CD4-positive, CD25-positive, alpha-beta regulatory T cell (primary cell): Measurements from ENCODE around the gene ZNF277. TPM values are rescaled to one million over a fixed set of nuclear protein-coding genes. Genes with fewer than 3 reads are reported as not detected.
A peak's percentile ranks its signal among the peaks of the same experiment; 100 is the strongest.

Experiments used
- ATAC-seq, 2 donors: fragments of 150-1000 bp; cut with Tn5 transposase; one replicate each; pipeline ENCODE4 v1.10.0; 2021; ENCODE audit warnings: low read depth in 2 of 2, moderate number of reproducible peaks in 2 of 2, moderate library complexity in 1 of 2
- DNase-seq, 3 donors: peaks; one replicate each; pipeline versions ENCODE4 v3.0.0 to v3.0.0-alpha.2; 2012 to 2022; ENCODE audit warnings: mixed read lengths in 1 of 3
- H3K27ac ChIP-seq: one replicate; pipeline ENCODE4 v1.7.0; 2013; ENCODE audit warnings: mild to moderate bottlenecking, low read length; ENCODE audit not compliant: insufficient read depth, poor library complexity, severe bottlenecking
- H3K27me3 ChIP-seq: one replicate; pipeline ENCODE4 v1.7.0; 2013; ENCODE audit warnings: low read length; ENCODE audit not compliant: control insufficient read depth, insufficient read depth
- H3K36me3 ChIP-seq: one replicate; pipeline ENCODE4 v1.7.0; 2013; ENCODE audit warnings: mild to moderate bottlenecking, low read length, moderate library complexity; ENCODE audit not compliant: control insufficient read depth, insufficient read depth
- H3K4me1 ChIP-seq: 2 replicates; pipeline ENCODE4 v1.7.0; 2013; ENCODE audit warnings: mild to moderate bottlenecking, low read length; ENCODE audit not compliant: insufficient read depth, control insufficient read depth, poor library complexity, severe bottlenecking
- H3K4me3 ChIP-seq: one replicate; pipeline ENCODE4 v1.7.0; 2013; ENCODE audit warnings: low read depth, mild to moderate bottlenecking, low read length, moderate library complexity
- H3K9me3 ChIP-seq, 2 experiments: 1 replicate in 1 of 2; 2 replicates in 1 of 2; pipeline ENCODE4 v1.7.0; 2013; ENCODE audit warnings: low read length in 2 of 2, mild to moderate bottlenecking in 1 of 2, moderate library complexity in 1 of 2; ENCODE audit not compliant: control insufficient read depth in 2 of 2
- H3K27ac Mint-ChIP-seq, 3 donors: one replicate each; pipeline ENCODE4 v1.8.0; 2020 to 2022; ENCODE audit warnings: mild to moderate bottlenecking in 3 of 3, mixed read lengths in 3 of 3, moderate library complexity in 2 of 3
- H3K27me3 Mint-ChIP-seq: one replicate; pipeline ENCODE4 v1.8.0; 2022; ENCODE audit warnings: mild to moderate bottlenecking, mixed read lengths
- H3K36me3 Mint-ChIP-seq: one replicate; pipeline ENCODE4 v1.8.0; 2020; ENCODE audit warnings: mixed read lengths
- H3K4me1 Mint-ChIP-seq, 4 donors: one replicate each; pipeline ENCODE4 v1.8.0; 2020 to 2022; ENCODE audit warnings: mixed read lengths in 4 of 4, mild to moderate bottlenecking in 1 of 4
- H3K4me3 Mint-ChIP-seq, 4 donors: one replicate each; pipeline ENCODE4 v1.8.0; 2020 to 2022; ENCODE audit warnings: mild to moderate bottlenecking in 4 of 4, mixed read lengths in 4 of 4, moderate library complexity in 3 of 4
- H3K9me3 Mint-ChIP-seq, 7 donors: one replicate each; pipeline ENCODE4 v1.8.0; 2020 to 2022; ENCODE audit warnings: mixed read lengths in 7 of 7, mild to moderate bottlenecking in 3 of 7, moderate library complexity in 2 of 7
- polyA plus RNA-seq, 4 donors: library from polyadenylated mRNA; unstranded; fragments of 300-500 nt; fragmentation: Illumina TruSeq; gene quantifications; one replicate each; pipeline ENCODE4 v1.2.3, GENCODE V29; 2021
- total RNA-seq: library from RNA; stranded (reverse); gene quantifications from one replicate; pipeline ENCODE4 v1.2.3, GENCODE V29; 2022

ZNF277 gene
- total and polyA plus RNA-seq, 5 donors from 2014 or later, result 24.7 to 29.0 (median 26.8) TPM

DNA sequence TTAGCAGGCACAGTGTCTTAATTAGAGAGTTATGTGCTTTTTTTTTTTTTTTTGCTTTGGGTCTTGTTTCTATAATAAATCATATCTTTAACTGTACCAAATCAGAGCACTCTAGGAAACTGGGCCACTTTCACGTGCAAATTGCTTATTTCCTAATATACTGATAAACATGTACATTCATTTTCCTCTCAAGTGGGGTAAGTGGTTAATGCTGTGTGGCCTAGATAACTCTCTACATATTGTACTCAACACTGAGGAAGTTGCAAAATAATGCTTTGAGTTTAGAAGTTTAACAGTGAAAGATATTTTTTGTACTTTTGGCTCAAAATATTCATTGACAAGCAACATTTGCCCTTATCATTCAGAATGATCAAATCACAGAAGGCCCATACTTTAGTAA, 127.9 kb downstream of the ZNF277 start:
- H3K4me1 Mint-ChIP-seq, result peaks cover 0 to 2% (median 0%) of the 10 kb centered on the region in 4 donors
- no peaks in the 10 kb centered on the region for H3K27me3 Mint-ChIP-seq
- no peak overlapping the region for H3K4me3 ChIP-seq
- peaks cover 71% of the 10 kb centered on the region for H3K36me3 Mint-ChIP-seq
- H3K4me1 ChIP-seq, result no peaks in the 10 kb centered on the region
- H3K27me3 ChIP-seq, result no peaks in the 10 kb centered on the region
- H3K27ac Mint-ChIP-seq, result no peak overlapping the region
- H3K4me3 Mint-ChIP-seq, result no peak overlapping the region
- no peaks in the 10 kb centered on the region for H3K9me3 ChIP-seq
- peaks cover 21% of the 10 kb centered on the region for H3K36me3 ChIP-seq
- ATAC-seq (no peak), DNase-seq (no peak)
- peaks cover 0 to 3% (median 0%) of the 10 kb centered on the region in 7 donors for H3K9me3 Mint-ChIP-seq
- H3K27ac ChIP-seq, result no peak overlapping the region

DNA sequence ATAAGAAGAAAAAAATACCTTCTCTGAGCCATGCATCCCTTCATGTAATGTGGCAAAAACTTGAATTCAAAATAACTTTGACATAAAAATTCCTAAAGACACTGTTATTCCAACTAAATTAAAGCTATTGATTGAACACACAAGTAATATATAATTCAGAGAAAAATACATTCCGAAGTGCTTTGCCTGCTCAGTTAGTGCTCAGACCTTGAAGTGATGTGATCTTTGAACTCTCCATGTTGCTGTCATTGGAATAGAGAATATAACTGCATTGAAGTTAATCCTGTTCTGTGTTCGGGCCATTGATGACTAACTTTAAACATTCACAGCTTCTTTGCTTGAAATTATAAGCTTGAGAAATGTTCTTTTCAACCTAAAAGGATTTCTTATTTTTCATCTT, 129.8 kb downstream of the ZNF277 start:
- Histone ChIP-seq H3K4me1 (no peaks in the 10 kb centered on the region), H3K36me3 (peaks cover 26% of the 10 kb centered on the region), H3K4me3 (no peak overlapping the region), H3K27me3 (no peaks in the 10 kb centered on the region), H3K9me3 (no peaks in the 10 kb centered on the region), H3K27ac (no peak overlapping the region)
- Mint-ChIP-seq H3K36me3 (peaks cover 73% of the 10 kb centered on the region), H3K9me3 (peaks cover 0 to 3% (median 0%) of the 10 kb centered on the region in 7 donors), H3K4me3 (no peak overlapping the region), H3K27ac (no peak overlapping the region), H3K27me3 (no peaks in the 10 kb centered on the region), H3K4me1 (no peaks in the 10 kb centered on the region)
- no peak for ATAC-seq
- DNase-seq, result no peak

DNA sequence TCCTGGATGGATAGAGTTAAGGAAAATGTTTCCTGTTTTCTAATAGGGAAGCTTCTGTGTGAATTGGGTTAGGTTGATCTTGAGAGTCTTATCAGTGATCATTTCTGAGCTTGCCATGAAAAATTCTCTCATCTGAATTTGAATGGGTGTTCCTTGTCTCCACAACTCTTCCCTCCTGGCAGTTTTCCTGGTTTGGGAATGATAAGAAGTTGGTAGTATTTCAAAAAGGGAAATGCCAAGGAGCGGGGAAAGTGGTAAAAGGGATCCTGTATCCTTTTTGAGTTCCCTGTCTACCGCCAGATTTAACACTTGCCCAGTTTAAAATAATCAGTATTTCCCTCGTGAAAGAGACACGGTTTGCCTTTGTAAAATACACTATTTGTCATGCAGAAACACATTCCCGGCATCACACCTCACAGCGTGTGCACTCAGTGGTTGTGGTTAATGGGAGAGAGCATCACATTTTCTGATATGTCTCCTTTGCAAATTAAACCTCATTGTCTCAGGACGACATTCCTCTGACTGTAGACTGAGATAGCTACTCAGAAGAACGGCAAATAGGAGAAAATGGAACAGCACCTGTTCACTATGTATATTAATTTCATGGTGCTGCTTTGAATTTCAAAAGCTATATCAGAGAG, 130.6 kb downstream of the ZNF277 start:
- DNase-seq (no peak), ATAC-seq (no peak)
- H3K36me3 ChIP-seq, result peaks cover 33% of the 10 kb centered on the region
- no peaks in the 10 kb centered on the region for H3K4me1 ChIP-seq
- no peaks in the 10 kb centered on the region for H3K27me3 ChIP-seq
- H3K9me3 ChIP-seq, result no peaks in the 10 kb centered on the region
- H3K27ac ChIP-seq, result no peak overlapping the region
- H3K4me1 Mint-ChIP-seq, result no peaks in the 10 kb centered on the region
- peaks cover 74% of the 10 kb centered on the region for H3K36me3 Mint-ChIP-seq
- H3K27ac Mint-ChIP-seq, result no peak overlapping the region
- no peak overlapping the region for H3K4me3 Mint-ChIP-seq
- H3K9me3 Mint-ChIP-seq, result peaks cover 0 to 3% (median 0%) of the 10 kb centered on the region in 7 donors
- no peaks in the 10 kb centered on the region for H3K27me3 Mint-ChIP-seq
- H3K4me3 ChIP-seq, result no peak overlapping the region

DNA sequence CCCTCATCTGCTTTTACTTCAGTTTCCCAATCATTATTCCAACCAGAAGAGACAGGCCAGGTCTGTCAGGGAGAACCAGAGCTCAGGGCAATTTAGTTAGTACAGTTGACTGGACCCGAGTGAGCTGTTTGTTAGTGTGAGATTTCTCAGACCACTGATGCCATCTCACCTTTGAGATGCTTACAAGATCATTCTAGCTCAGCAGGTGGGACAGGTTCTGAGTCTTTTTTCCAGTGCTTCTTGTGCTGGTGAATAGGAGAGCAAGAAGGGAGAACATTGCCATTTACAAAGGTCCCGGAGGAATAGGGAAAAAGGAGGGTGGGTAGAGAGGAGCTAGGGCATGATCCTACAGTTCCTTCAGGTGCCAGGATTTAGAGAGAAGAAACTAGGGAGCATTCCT, 131.4 kb downstream of the ZNF277 start:
- Histone ChIP-seq H3K27ac (no peak overlapping the region), H3K36me3 (peaks cover 42% of the 10 kb centered on the region), H3K27me3 (no peaks in the 10 kb centered on the region), H3K9me3 (no peaks in the 10 kb centered on the region), H3K4me3 (no peak overlapping the region), H3K4me1 (no peaks in the 10 kb centered on the region)
- Mint-ChIP-seq H3K4me1 (no peaks in the 10 kb centered on the region), H3K27me3 (no peaks in the 10 kb centered on the region), H3K4me3 (no peak overlapping the region), H3K36me3 (peaks cover 78% of the 10 kb centered on the region), H3K9me3 (peaks cover 0 to 1% (median 0%) of the 10 kb centered on the region in 7 donors), H3K27ac (no peak overlapping the region)
- DNase-seq (no peak), ATAC-seq (no peak)

DNA sequence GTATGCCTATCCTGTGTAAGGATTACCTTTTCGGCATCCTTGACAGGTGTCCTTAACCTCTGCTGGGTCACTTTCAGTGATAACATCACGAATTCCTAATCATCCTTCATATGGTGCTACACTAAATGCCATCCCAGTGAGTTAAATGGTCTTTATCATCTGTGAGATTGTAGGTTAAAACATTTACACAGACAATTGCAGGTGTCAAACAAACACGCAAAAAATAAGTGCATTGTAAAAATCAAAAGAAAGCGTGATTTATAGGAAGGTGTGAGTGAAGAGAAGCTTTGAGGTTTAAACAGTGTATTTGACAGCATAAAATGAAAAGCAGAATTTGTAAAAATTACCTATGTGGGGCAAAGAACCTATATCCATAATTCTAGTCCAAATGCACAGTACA, 132.3 kb downstream of the ZNF277 start:
- Mint-ChIP-seq H3K4me1 (no peaks in the 10 kb centered on the region), H3K27me3 (no peaks in the 10 kb centered on the region), H3K27ac (peak overlapping the region in 1 of 3 donors; percentile 76), H3K36me3 (peaks cover 81% of the 10 kb centered on the region), H3K4me3 (no peak overlapping the region), H3K9me3 (peaks cover 0 to 4% (median 0%) of the 10 kb centered on the region in 7 donors)
- H3K4me1 ChIP-seq, result no peaks in the 10 kb centered on the region
- H3K27ac ChIP-seq, result no peak overlapping the region
- H3K36me3 ChIP-seq, result peaks cover 46% of the 10 kb centered on the region
- no peaks in the 10 kb centered on the region for H3K9me3 ChIP-seq
- DNase-seq (no peak), ATAC-seq (no peak)
- no peak overlapping the region for H3K4me3 ChIP-seq
- no peaks in the 10 kb centered on the region for H3K27me3 ChIP-seq

DNA sequence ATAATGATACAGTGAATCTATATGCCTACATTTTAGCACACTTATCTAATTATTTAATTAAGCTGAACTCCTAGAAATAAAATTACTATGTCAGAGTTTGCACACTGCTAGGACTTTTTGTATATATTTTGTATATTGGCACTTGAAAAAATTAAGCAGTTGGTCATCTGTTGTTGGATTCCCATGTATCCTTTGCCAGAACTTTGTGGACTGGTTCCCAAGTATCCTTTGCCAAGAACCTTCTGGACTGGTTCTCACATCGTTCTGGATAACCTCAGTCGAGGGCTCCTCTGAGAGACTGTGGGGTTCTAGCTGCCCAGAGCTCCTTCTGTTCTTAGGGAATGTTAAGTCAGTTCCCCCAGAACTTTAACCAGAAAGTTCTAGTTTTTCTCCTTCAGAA, 135.0 kb downstream of the ZNF277 start:
- no peaks in the 10 kb centered on the region for H3K9me3 ChIP-seq
- H3K4me1 ChIP-seq, result no peaks in the 10 kb centered on the region
- ATAC-seq (no peak), DNase-seq (no peak)
- no peaks in the 10 kb centered on the region for H3K27me3 Mint-ChIP-seq
- H3K27me3 ChIP-seq, result no peaks in the 10 kb centered on the region
- H3K4me3 Mint-ChIP-seq, result no peak overlapping the region
- H3K27ac Mint-ChIP-seq, result no peak overlapping the region
- no peaks in the 10 kb centered on the region for H3K4me1 Mint-ChIP-seq
- H3K9me3 Mint-ChIP-seq, result peaks cover 0 to 7% (median 0%) of the 10 kb centered on the region in 7 donors
- no peak overlapping the region for H3K4me3 ChIP-seq
- no peak overlapping the region for H3K27ac ChIP-seq
- H3K36me3 ChIP-seq, result peaks cover 50% of the 10 kb centered on the region
- H3K36me3 Mint-ChIP-seq, result peaks cover 74% of the 10 kb centered on the region

DNA sequence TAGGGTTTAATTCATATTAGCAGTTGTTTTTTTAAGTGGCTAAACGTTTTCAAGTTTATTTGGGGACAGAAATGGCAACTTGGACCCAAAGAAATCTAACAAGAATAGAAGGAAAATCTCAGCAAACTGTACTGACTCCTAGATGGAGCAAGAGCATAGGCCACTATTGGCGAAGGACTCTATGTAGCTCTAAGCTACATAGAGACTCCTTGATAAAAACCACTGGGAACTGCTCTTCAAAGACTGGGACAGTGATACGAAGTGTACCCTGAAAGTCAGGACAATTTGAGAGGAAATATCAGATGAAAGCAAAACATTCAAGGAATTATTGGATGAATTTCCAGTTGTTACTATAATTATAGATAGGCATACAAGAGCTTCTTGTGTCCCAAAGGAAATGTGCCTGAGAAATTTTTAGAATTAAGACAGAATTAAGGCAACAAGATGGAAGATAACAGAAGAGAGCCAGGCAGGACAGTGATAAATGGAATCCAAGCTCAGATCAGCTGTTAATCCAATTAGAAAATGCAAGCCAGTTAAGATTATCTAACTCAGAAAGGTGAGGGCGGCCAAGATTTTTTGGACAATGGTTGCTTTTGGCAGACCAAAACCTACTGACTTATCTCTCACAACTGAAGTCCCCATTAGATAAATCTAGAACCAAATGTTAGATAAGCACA, 140.0 kb downstream of the ZNF277 start:
- Mint-ChIP-seq H3K4me3 (no peak overlapping the region), H3K36me3 (peaks cover 32% of the 10 kb centered on the region), H3K27ac (no peak overlapping the region), H3K27me3 (no peaks in the 10 kb centered on the region), H3K4me1 (peaks cover 0 to 3% (median 0%) of the 10 kb centered on the region in 4 donors), H3K9me3 (peaks cover 0 to 26% (median 2%) of the 10 kb centered on the region in 7 donors)
- ATAC-seq, result no peak
- H3K27ac ChIP-seq, result no peak overlapping the region
- H3K27me3 ChIP-seq, result no peaks in the 10 kb centered on the region
- no peaks in the 10 kb centered on the region for H3K9me3 ChIP-seq
- H3K4me1 ChIP-seq, result no peaks in the 10 kb centered on the region
- no peak overlapping the region for H3K4me3 ChIP-seq
- H3K36me3 ChIP-seq, result peaks cover 25% of the 10 kb centered on the region
- no peak for DNase-seq

DNA sequence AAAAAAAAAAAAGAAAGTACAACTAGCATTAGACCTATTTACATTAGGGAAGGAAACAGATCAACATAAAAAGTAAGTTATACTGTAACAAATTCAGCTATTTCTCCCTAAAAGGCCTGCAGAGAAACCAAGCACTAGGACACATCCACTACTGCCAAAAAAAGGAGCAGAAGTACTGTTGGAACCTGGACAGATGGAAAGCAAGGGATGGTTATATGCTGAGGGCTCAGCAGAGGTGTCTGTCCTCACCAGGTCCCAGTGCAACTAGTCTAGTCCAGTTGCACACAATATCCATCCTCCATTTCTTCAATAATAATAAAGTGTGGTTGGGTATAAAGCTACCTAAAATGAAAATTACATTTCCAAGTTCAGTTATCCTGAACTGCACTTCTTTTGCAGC, 140.6 kb downstream of the ZNF277 start:
- Mint-ChIP-seq H3K27ac (no peak overlapping the region), H3K4me3 (no peak overlapping the region), H3K9me3 (peaks cover 0 to 26% (median 2%) of the 10 kb centered on the region in 7 donors), H3K36me3 (peaks cover 29% of the 10 kb centered on the region), H3K27me3 (no peaks in the 10 kb centered on the region), H3K4me1 (peaks cover 0 to 3% (median 0%) of the 10 kb centered on the region in 4 donors)
- Histone ChIP-seq H3K27me3 (no peaks in the 10 kb centered on the region), H3K27ac (no peak overlapping the region), H3K4me1 (no peaks in the 10 kb centered on the region), H3K4me3 (no peak overlapping the region), H3K36me3 (peaks cover 20% of the 10 kb centered on the region), H3K9me3 (no peaks in the 10 kb centered on the region)
- ATAC-seq (no peak), DNase-seq (no peak)
